Activated T-helper 17 cell treated with anti-CD3 and anti-CD28 coated beads, Interleukin-2, amount 50 U/mL, for 72 hours (primary cell): Measurements from ENCODE around the gene DNAJA2. TPM values are rescaled to one million over a fixed set of nuclear protein-coding genes. Genes with fewer than 3 reads are reported as not detected.
A peak's percentile ranks its signal among the peaks of the same experiment; 100 is the strongest.
"Not testable (repeated sequence)": the region's sequence is repeated elsewhere in the genome, so short reads cannot be mapped to it uniquely, and the experiment has no call there.

Experiments
- ATAC-seq: fragments of 150-1000 bp; cut with Tn5 transposase; replicated peaks from 2 replicates; pipeline ENCODE4 v1.10.0; 2021; ENCODE audit warnings: mild to moderate bottlenecking, moderate library complexity
- H3K27ac Mint-ChIP-seq: one replicate; pipeline ENCODE4 v1.8.0; 2022; ENCODE audit warnings: mixed read lengths
- H3K27me3 Mint-ChIP-seq: one replicate; pipeline ENCODE4 v1.8.0; 2022; ENCODE audit warnings: mixed read lengths
- H3K36me3 Mint-ChIP-seq: one replicate; pipeline ENCODE4 v1.8.0; 2022; ENCODE audit warnings: low read depth, mild to moderate bottlenecking, mixed read lengths
- H3K4me1 Mint-ChIP-seq: one replicate; pipeline ENCODE4 v1.8.0; 2022; ENCODE audit warnings: mixed read lengths
- H3K4me3 Mint-ChIP-seq: one replicate; pipeline ENCODE4 v1.8.0; 2022; ENCODE audit warnings: mild to moderate bottlenecking, mixed read lengths
- H3K9me3 Mint-ChIP-seq: one replicate; pipeline ENCODE4 v1.8.0; 2022; ENCODE audit warnings: mixed read lengths
- total RNA-seq, 2 donors: library from RNA; stranded (reverse); gene quantifications; one replicate each; pipeline ENCODE4 v1.2.3, GENCODE V29; 2022

DNAJA2 gene
- 10 to 100 TPM; 46.2 to 77.9 TPM for total RNA-seq

GRCh38 chr16:46973207-46973995, at the start of gene DNAJA2:
DNAJA2 (minus strand) TSS chr16:46973674; CDS start chr16:46973572, 102 bp downstream.
- ATAC-seq: peak; percentile 91
- peak within 1 kb of the TSS; percentile 91 for H3K4me3 Mint-ChIP-seq
- peak within 1 kb of the TSS; percentile 96 for H3K27ac Mint-ChIP-seq
- no peaks in the 10 kb centered on the region for H3K9me3 Mint-ChIP-seq
- peaks cover 61% of the 10 kb centered on the region for H3K36me3 Mint-ChIP-seq
- no peaks in the 10 kb centered on the region for H3K27me3 Mint-ChIP-seq
- H3K4me1 Mint-ChIP-seq: peaks cover 31% of the 10 kb centered on the region

DNA sequence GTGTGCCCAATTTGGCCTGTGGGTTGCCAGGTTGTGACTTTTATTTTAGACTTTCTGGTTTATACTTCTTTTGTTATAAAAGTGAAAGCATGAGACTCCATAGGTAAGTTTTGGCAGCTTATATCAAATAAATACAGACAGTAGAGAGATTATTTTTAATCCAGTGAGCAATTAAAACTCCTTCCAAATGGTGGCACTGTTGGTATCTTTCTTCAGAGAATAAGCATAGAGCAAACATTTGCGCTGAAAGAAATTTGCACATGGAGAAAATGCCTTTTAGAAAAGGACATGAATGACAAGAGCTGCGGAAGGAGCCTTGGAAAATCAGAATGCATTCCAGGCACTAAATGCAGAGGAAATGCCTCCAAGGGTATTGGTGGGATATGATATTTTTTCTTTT, 46.1 kb upstream of the DNAJA2 start:
- Mint-ChIP-seq H3K36me3 (no peaks in the 10 kb centered on the region), H3K9me3 (no peaks in the 10 kb centered on the region), H3K27me3 (no peaks in the 10 kb centered on the region), H3K27ac (no peak overlapping the region), H3K4me1 (peaks cover 13% of the 10 kb centered on the region), H3K4me3 (no peak overlapping the region)
- no peak for ATAC-seq

GRCh38 chr16:47018223-47018891, 44.9 kb upstream of the DNAJA2 start:
- peak; percentile 95 for ATAC-seq
- Mint-ChIP-seq H3K4me3 (no peak overlapping the region), H3K27me3 (no peaks in the 10 kb centered on the region), H3K27ac (no peak overlapping the region), H3K9me3 (no peaks in the 10 kb centered on the region), H3K4me1 (peaks cover 13% of the 10 kb centered on the region), H3K36me3 (no peaks in the 10 kb centered on the region)

- Mint-ChIP-seq H3K9me3 (no peaks in the 10 kb centered on the region), H3K36me3 (no peaks in the 10 kb centered on the region), H3K4me1 (peaks cover 13% of the 10 kb centered on the region), H3K4me3 (no peak overlapping the region), H3K27me3 (no peaks in the 10 kb centered on the region), H3K27ac (no peak overlapping the region)
- no peak for ATAC-seq
These were observed 44.2 kb upstream of the DNAJA2 start for GRCh38 chr16:47017636-47018035.

- no peaks in the 10 kb centered on the region for H3K9me3 Mint-ChIP-seq
These were observed 43.2 kb upstream of the DNAJA2 start for GRCh38 chr16:47016700-47017133.

GRCh38 chr16:47013910-47014309, 40.4 kb upstream of the DNAJA2 start:
- H3K4me1 Mint-ChIP-seq: peaks cover 13% of the 10 kb centered on the region
- H3K4me3 Mint-ChIP-seq: no peak overlapping the region
- H3K9me3 Mint-ChIP-seq: no peaks in the 10 kb centered on the region
- no peaks in the 10 kb centered on the region for H3K27me3 Mint-ChIP-seq
- H3K27ac Mint-ChIP-seq: no peak overlapping the region
- no peaks in the 10 kb centered on the region for H3K36me3 Mint-ChIP-seq
- ATAC-seq: no peak

More at GRCh38 chr16:47016700-47017133, 43.2 kb upstream of the DNAJA2 start:
- H3K27ac Mint-ChIP-seq: peak overlapping the region; percentile 42
- peaks cover 13% of the 10 kb centered on the region for H3K4me1 Mint-ChIP-seq
- no peaks in the 10 kb centered on the region for H3K36me3 Mint-ChIP-seq
- H3K27me3 Mint-ChIP-seq: no peaks in the 10 kb centered on the region
- peak overlapping the region; percentile 28 for H3K4me3 Mint-ChIP-seq
- peak; percentile 86 for ATAC-seq

- Mint-ChIP-seq H3K9me3 (no peaks in the 10 kb centered on the region), H3K36me3 (no peaks in the 10 kb centered on the region), H3K4me1 (peaks cover 10% of the 10 kb centered on the region), H3K27ac (no peak overlapping the region), H3K4me3 (no peak overlapping the region), H3K27me3 (no peaks in the 10 kb centered on the region)
- no peak for ATAC-seq
These were observed 39.7 kb upstream of the DNAJA2 start for GRCh38 chr16:47013172-47013571.

DNA sequence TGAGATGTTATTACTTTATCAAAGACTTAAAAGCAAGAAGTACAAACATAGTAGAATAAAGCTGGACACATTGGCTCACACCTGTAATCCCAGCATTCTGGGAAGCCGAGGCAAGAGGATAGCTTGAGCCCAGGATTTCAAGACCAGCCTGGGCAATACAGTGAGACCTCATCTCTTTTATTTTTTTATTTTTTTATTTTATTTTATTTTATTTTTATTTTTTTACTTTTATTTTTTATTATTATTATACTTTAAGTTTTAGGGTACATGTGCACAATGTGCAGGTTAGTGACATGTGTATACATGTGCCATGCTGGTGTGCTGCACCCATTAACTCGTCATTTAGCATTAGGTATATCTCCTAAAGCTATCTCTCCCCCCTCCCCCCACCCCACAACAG, 37.3 kb upstream of the DNAJA2 start:
- H3K9me3 Mint-ChIP-seq, H3K4me1 Mint-ChIP-seq, ATAC-seq, H3K27me3 Mint-ChIP-seq, H3K27ac Mint-ChIP-seq, H3K4me3 Mint-ChIP-seq, H3K36me3 Mint-ChIP-seq: not testable (repeated sequence)

DNA sequence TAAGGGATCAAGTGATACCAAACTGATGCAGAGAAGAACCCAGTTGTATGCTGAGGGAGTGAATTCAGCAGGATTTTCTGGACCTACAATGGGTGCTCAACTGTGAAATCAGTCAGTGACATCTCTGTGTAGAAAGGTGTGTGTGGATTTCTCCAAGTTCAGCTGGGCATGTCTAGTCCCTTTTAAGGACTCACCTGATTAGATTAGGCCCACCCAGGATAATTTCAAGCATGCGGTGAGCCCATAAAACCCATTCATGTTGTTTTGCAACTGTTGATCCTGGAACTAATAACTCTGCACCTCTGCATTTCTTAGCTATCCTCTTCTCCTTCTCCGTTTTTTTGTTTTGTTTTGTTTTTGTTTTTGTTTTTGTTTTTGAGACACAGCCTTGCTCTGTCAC, 35.1 kb upstream of the DNAJA2 start:
- Mint-ChIP-seq H3K4me1 (no peaks in the 10 kb centered on the region), H3K36me3 (no peaks in the 10 kb centered on the region), H3K27me3 (no peaks in the 10 kb centered on the region), H3K9me3 (no peaks in the 10 kb centered on the region), H3K27ac (no peak overlapping the region), H3K4me3 (no peak overlapping the region)
- no peak for ATAC-seq

GRCh38 chr16:47008174-47008573, 34.7 kb upstream of the DNAJA2 start:
- Mint-ChIP-seq H3K27me3 (no peaks in the 10 kb centered on the region), H3K36me3 (no peaks in the 10 kb centered on the region), H3K4me1 (no peaks in the 10 kb centered on the region), H3K9me3 (no peaks in the 10 kb centered on the region), H3K27ac (no peak overlapping the region), H3K4me3 (no peak overlapping the region)
- ATAC-seq: no peak

- no peaks in the 10 kb centered on the region for H3K4me1 Mint-ChIP-seq
- no peaks in the 10 kb centered on the region for H3K27me3 Mint-ChIP-seq
- no peaks in the 10 kb centered on the region for H3K9me3 Mint-ChIP-seq
- no peaks in the 10 kb centered on the region for H3K36me3 Mint-ChIP-seq
- H3K4me3 Mint-ChIP-seq: no peak overlapping the region
- no peak overlapping the region for H3K27ac Mint-ChIP-seq
- ATAC-seq: no peak
These were observed 31.2 kb upstream of the DNAJA2 start for GRCh38 chr16:47004652-47005051.

DNA sequence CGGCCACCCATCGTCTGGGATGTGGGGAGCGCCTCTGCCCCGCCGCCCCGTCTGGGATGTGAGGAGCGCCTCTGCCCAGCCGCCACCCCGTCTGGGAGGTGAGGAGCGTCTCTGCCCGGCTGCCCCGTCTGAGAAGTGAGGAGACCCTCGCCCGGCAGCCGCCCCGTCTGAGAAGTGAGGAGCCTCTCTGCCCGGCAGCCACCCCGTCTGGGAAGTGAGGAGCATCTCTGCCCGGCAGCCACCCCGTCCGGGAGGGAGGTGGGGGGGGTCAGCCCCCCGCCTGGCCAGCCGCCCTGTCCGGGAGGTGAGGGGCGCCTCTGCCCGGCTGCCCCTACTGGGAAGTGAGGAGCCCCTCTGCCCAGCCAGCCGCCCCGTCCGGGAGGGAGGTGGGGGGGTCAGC, 26.6 kb upstream of the DNAJA2 start:
- not testable (repeated sequence) for H3K27me3 Mint-ChIP-seq, H3K4me3 Mint-ChIP-seq, ATAC-seq, H3K4me1 Mint-ChIP-seq, H3K36me3 Mint-ChIP-seq, H3K27ac Mint-ChIP-seq, H3K9me3 Mint-ChIP-seq

- Mint-ChIP-seq H3K27ac (no peak overlapping the region), H3K9me3 (no peaks in the 10 kb centered on the region)
- no peak for ATAC-seq
These were observed 24.4 kb upstream of the DNAJA2 start for GRCh38 chr16:46997844-46998243.

DNA sequence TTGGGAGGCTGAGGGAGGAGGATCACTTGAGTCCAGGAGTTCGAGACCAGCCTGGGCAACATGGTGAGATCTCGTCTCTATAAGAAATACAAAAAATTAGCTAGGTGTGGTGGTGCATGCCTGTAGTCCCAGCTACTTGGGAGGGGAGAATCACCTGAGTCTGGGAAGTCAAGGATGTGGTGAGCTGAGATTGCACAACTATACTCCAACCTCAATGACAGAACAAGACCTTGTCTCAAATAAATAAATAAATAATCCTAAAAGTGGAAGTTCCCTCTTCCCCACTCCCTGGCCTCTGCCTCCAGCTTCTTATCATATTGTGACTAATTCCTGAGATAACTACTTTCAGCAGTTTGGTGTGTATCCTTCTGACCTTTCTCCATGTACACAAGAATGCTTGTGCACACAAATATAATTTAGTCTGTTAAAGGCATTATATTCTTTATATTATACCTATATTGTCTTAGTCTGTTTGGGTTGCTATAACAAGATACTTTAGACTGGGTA, 23.5 kb upstream of the DNAJA2 start:
- no peak overlapping the region for H3K27ac Mint-ChIP-seq
- no peaks in the 10 kb centered on the region for H3K9me3 Mint-ChIP-seq
- ATAC-seq: no peak

More at GRCh38 chr16:46997844-46998243, 24.4 kb upstream of the DNAJA2 start:
- Mint-ChIP-seq H3K36me3 (no peaks in the 10 kb centered on the region), H3K4me3 (no peak overlapping the region), H3K27me3 (no peaks in the 10 kb centered on the region), H3K4me1 (no peaks in the 10 kb centered on the region)

GRCh38 chr16:46996391-46996790, 22.9 kb upstream of the DNAJA2 start:
- Mint-ChIP-seq H3K27me3 (no peaks in the 10 kb centered on the region), H3K4me1 (no peaks in the 10 kb centered on the region), H3K9me3 (no peaks in the 10 kb centered on the region), H3K4me3 (no peak overlapping the region), H3K27ac (no peak overlapping the region), H3K36me3 (no peaks in the 10 kb centered on the region)
- ATAC-seq: no peak

More for the DNA sequence above, 23.5 kb upstream of the DNAJA2 start:
- no peaks in the 10 kb centered on the region for H3K36me3 Mint-ChIP-seq
- H3K27me3 Mint-ChIP-seq: no peaks in the 10 kb centered on the region
- no peaks in the 10 kb centered on the region for H3K4me1 Mint-ChIP-seq
- no peak overlapping the region for H3K4me3 Mint-ChIP-seq
